CD1c-positive myeloid dendritic cell (primary cell): Measurements from ENCODE around the gene NAT16.

Source experiments
- DNase-seq: peaks from one replicate; pipeline ENCODE4 v3.0.0-alpha.2; 2016; ENCODE audit errors: extremely low spot score

NAT16 gene

GRCh38 chr7:101170617-101171441 is 9.3 kb downstream of the NAT16 start:
- DNase-seq: peak; percentile 30

- peak; percentile 83 for DNase-seq
These were observed 10.1 kb downstream of the NAT16 start for GRCh38 chr7:101169838-101170551.

GRCh38 chr7:101169110-101169837 is 10.8 kb downstream of the NAT16 start:
- DNase-seq: no peak

GRCh38 chr7:101168412-101169049 is 11.6 kb downstream of the NAT16 start:
- no peak for DNase-seq

DNA sequence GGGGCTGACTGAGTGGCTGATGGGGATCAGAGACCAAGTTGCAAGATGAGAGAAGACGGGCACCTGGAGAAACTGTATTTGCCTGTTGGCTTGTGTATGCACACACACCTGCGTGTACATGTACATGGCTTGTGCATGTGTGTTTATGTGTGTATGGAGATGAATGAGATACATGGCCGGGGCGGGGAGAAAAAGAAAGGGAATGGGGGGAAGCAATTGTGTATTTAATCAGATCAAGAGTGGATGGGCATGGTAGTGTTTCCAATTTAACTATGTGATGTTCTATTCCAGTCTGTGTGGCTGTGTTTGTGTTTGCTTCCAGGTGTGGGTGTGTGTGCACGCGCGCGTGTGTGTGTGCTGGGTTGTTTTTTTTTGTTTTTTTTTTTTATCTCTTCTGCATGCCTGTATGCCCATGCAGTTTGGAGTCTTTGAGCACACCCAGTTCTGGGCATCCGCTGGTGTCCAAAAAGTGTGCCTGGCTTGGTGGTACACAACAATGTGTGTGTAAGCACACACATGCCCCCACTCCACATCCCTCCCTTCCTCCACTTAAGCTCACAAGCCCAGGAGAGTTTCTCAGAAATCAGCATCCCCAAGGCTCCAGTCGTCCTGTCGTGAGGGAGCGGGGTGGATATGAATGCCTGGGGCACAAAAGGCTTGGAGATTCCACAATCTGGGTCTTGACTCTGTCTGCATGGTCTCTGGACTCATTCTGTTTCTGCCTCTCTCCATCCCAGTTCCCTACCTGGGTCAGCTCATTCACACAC is 12.3 kb downstream of the NAT16 start:
- no peak for DNase-seq

GRCh38 chr7:101166909-101167644 is 13.0 kb downstream of the NAT16 start:
- peak; percentile 24 for DNase-seq

GRCh38 chr7:101166648-101166908 is 13.5 kb downstream of the NAT16 start:
- DNase-seq: no peak

GRCh38 chr7:101165958-101166647 is 14.0 kb downstream of the NAT16 start:
- no peak for DNase-seq

DNA sequence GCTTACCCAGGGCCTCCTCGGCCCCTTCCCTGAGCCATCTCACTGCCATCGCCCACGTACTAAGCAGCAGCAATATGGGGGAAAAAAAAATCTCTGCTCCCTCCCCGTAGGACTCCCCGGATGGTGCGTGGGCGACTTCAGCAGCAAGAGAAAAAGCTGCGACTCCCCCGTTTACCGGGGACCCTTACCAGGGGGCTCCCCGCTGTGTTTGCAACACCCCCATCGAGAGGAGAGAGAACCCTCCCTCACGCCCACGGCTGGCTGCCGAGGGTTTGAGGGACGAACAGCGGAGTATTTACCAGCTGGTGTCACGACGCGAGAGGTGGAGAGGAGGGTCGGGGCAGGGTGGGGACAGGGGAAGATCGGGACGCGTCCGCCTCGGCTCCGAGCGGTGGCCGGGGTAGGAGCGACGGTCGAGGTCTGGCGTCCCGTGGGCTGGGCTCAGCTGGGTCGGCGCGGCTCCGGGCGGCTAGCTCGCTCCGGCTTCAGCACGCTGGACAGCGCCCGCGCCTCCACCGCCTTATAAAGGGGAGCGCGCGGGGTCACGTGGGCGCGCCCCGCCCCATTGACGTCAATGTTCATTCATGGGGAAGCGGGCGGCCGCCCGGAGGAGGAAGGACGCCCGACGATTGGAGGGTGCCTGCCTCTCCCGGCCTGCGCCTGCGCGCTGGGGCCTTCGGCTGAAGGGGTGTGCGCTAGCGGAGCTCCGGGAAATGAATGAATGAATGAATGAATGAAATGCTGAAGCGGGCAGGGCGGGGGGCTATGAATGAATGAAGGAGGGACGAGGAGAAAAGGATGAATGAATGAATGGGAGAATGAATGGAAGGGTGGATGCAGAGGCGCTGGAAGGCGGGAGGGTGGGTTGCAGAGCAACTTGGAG is 14.8 kb downstream of the NAT16 start, which contains the start of gene VGF:
TSS of gene VGF (minus strand) at position 495 of the 883 bp plus-strand sequence. CDS start 726 bp downstream, outside the sequence.
- DNase-seq: peak; percentile 98

DNA sequence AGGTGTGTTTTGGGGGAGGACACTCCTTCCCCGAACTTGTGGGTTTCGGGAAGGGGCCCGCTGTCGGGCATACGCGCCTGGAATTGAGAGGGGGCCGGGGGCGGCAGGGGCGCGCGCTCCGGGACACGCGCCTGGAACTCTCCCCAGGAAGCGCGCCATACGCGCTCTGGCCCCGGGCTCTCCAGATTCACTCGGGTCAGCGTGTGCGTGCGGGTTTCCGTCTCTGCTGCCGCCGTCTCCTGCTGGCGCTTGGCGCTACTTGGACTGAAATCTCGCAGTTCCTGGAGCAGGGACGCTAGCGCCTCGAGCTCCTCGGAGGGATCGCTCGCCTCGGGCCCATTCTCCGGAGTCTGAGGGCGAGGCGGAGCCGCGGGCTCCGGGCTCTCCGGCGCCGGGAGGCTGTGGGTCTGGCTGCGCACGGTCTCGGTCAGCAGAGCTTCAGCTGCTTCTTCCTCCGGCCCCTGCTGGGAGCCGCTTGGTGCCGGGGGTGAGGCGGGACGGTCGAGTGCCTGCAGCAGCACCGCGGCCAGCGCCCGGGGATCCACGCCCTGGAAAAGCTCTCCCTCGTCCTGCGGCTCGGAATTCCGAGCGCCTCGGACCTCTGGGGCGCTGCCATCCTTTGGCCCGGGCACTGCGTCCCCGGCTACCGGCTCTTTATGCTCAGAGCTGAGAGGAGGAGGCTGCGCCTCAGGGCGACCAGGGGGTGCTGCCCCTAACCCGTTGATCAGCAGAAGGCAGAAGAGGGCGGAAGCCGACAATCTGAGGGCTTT is 15.8 kb downstream of the NAT16 start:
- peak; percentile 47 for DNase-seq

- no peak for DNase-seq
These were observed 16.6 kb downstream of the NAT16 start for GRCh38 chr7:101163279-101164070.

DNA sequence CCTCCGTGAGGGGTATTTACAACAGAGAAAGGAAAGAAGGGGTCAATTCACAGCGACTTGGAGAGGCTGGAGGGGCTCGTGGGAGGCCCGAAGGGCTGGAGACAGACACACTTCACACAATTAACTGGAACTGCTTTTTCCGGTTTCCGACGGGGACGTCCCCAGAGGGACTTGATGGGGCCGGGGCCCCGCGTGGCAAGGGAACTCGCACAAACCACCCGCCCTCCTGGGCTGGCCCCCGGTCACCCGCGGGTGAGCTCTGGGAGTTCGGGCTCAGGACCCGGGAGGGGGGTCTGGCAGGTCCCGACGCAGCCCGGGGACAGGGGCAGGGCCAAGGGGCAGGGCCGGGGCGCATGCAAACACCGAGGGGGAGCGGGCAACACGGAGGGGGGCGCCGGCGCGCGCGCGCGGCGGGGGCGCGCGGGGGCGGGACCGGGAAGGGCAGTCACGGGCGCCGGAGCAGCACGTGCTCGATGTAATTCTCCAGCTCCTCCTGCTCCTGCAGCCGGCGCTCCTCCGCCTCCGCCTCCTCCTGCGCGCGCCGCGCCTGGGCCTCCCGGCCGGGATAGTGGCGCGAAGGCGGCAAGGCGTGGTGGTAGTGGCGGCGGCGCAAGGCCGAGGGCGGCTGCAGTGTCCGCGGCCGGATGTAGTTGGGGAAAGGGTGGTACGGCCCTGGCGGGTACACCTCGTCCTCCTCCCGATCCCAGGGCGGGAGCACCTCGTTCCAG is 17.4 kb downstream of the NAT16 start:
- DNase-seq: peak; percentile 53

DNA sequence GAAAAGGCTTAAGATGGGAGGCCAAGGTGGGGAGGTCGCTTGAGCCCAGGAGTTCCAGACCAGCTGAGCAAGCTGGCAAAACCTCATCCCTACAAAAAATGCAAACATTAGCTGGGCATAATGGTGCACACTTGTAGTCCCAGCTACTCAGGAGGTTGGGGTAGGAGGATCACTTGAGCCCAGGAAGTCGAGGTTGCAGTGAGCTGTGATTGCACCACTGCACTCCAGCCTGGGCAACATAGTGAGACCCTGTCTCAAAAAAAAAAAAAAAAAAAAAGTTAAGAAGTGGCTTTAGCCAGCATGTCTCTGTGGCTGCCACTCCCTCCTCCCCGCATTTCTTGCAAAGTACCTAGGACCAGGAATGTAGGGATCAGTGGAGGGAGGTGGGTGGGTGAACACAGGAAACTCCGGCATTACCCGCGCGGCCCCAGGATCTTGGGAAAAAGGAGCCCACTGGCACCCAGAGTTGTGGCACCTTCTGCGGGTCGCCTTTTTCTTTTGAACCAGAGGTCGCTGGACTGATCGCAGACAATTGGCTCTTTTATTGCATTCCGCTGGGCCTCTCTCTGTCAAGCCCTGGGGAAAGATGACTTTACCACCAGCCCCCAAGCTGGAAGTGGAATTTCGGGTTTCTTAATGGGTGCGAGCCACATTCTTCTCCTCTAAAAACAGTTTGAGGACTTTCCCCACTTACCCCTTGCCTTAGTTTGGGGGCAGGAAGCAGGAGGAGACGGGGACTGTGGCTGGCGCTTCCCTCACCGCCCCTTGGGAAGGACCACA is 18.2 kb downstream of the NAT16 start:
- no peak for DNase-seq

DNA sequence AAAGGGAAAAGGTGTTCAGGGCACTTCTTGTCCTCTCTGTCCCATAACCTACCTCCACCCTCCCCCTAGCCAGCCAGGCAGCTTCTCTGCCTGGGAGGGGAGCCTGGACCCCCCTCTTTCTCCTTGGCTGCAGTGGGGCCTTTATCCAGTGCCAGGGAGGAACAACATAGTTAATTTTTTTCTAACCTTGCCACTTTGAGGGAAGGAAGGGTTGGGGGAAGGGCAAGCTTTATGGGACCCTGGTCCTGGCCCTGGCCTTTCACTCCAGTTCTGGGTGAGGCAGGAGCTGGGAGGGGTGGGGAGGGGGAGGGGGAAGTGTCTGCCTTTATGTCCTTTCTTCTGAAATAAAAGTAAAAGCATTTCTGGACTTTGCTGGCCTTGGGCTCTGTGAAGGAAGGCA is 19.2 kb downstream of the NAT16 start:
- DNase-seq: no peak

GRCh38 chr7:101159696-101160674 is 20.1 kb downstream of the NAT16 start:
- no peak for DNase-seq
